Vagina (tissue), 2 donors: ENCODE measurements around the gene NUP98.

Experiments used
- POLR2A ChIP-seq, 2 donors: fragments of 450-650 bp; IDR thresholded peaks; one replicate each; pipeline ENCODE4 v1.6.1; 2017; ENCODE audit warnings: antibody characterized with exemption in 2 of 2, mild to moderate bottlenecking in 2 of 2, moderate library complexity in 2 of 2
- TF ChIP-seq, protein P1 (sequence below), 3 experiments: fragments of 450-650 bp in 2 of 3; fragments of 200-600 bp in 1 of 3; sonication (generic) in 1 of 3; IDR thresholded peaks; one replicate each; pipeline ENCODE4 v1.5.1; 2017 to 2019; ENCODE audit warnings: antibody characterized with exemption in 3 of 3, mild to moderate bottlenecking in 2 of 3, moderate library complexity in 2 of 3

DNA sequence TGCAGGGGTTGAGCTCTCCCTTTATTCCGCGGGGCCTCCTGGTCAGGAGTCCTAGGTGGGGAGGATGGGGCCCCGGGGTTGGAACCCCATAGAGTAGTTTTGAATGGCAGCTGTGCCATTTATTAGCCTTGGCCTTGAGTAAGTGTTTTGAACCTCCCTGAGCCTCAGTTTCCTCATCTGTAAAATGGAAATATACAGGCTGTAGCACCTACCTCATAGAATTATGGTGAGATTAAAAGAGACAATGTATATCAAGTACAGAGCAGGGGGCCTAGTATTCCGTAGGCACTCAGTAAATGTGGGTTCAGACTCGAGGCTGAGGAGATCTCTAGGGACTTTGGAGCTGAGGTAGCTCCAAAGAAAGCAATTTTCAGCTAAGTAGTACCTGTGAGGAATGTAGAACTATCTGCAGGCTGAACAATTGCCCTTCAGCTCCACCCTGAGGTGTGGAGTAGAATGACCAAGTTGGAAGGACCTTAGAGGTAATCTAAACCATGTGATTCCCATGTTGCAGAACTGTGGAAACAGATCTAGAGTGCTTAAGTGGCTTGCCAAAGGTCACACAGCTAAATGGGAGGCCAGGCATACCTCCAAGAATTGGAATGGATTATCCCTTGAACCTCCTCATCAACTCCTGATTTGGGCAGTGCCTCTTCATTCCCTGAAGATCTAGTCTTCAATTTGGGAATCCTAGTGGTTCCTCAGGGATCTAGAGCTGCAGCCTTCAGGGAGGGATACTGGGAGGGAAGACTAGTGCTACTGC lies 11.7 kb upstream of the NUP98 start:
- no peak for TF ChIP-seq POLR2A (IDR thresholded peaks at IDR 0.05)
- TF ChIP-seq, protein P1, sequence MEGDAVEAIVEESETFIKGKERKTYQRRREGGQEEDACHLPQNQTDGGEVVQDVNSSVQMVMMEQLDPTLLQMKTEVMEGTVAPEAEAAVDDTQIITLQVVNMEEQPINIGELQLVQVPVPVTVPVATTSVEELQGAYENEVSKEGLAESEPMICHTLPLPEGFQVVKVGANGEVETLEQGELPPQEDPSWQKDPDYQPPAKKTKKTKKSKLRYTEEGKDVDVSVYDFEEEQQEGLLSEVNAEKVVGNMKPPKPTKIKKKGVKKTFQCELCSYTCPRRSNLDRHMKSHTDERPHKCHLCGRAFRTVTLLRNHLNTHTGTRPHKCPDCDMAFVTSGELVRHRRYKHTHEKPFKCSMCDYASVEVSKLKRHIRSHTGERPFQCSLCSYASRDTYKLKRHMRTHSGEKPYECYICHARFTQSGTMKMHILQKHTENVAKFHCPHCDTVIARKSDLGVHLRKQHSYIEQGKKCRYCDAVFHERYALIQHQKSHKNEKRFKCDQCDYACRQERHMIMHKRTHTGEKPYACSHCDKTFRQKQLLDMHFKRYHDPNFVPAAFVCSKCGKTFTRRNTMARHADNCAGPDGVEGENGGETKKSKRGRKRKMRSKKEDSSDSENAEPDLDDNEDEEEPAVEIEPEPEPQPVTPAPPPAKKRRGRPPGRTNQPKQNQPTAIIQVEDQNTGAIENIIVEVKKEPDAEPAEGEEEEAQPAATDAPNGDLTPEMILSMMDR (IDR thresholded peaks at IDR 0.05): peak in 1 of 3 experiments; percentile 12
